Suppressor macrophage treated with lipopolysaccharide for 1 hour (primary cell): Measurements from ENCODE around the gene KIF12.
A peak's percentile ranks its signal among the peaks of the same experiment; 100 is the strongest.

Source experiments
- DNase-seq, 3 donors: peaks; one replicate each; pipeline ENCODE4 v3.0.0-alpha.2; 2020 to 2022

Gene KIF12

DNA sequence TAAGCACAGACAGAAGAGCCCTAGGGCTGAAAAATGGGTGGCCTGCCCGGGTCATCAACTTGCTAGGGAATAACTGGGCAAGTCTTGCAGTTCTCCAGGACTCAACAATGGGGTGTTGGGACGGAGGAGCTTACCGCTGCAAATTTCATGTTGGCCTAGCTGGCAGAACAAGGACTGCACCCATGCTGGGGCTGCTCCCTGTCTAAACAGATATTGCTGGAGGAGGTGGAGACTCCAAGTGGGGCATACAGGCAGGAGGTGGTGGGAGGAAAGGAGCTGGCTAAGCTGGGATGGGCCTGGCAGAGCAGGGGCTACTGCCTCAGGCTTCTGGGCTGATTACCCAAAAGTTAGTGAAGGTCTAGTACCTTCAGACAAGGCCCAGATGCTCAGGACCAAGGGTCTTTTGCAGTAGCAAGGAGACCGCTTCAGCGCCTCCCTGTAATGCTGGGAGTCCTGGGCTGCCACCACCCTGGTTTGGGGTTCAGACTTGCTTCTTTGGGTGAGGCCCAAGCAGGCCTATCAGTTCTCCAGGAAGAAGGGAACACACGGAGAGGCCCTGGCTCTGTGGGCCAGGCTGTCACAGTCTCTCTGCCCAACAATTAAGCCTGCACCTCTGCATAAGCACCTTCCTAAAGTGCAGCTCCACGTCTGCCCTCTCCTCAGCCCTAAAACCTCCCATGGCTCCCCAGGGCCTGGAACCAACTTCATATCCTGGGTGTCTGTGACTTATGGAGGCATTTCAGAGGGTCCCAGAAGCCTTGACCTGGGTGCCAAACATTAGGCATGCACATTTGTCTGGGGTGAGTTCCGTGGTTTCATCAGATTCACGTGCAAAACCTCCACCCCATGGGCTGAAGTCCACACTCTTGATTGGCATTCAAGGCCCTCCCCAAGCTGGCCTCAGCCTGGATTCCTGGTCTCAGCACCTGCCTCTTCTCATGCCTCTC lies 24.2 kb upstream of the KIF12 start:
- DNase-seq: no peak

DNA sequence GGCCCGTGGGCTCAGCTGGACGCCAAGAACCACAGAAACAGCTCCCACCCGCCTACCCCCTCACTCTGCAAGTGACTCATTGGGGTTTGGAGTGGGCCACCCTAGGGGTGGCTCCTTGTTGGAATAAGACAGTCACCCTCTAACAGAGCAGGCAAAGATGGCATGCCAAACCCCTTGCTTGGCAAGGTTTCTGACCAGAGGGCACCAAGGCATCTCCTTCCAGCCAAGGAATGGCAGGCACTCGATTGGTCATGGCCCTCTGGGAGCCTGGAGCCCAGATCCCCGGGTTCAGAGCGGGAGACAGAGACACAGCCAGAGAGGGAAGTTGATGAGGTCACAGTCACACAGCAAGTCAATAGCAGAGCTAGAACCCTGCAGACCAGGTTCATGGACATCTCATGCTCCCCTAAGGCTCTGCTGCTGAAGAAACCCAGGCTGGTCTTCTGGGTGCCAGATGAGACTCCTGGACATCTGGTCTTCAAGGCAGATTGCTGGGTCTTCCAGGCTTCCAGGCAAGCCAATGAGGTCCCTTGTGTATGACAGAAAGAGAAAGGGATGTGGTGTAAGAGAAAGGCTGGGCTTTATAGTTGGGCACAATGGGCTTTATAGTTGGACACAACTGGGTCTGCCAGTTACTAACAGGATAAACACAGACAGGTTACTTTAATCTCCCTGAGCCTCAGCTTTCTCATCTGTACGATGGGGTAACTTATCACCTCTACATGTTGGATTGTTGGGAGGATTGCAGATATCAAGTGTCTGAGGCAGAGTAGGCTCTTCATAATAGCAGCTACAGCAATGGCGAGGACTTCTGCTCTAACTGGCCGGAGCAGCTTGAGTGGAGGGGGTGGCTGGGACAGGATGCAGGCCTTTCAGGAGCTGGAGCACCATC lies 23.3 kb upstream of the KIF12 start:
- DNase-seq: no peak

GRCh38 chr9:114121227-114122135 lies 22.4 kb upstream of the KIF12 start:
- DNase-seq: no peak

DNA sequence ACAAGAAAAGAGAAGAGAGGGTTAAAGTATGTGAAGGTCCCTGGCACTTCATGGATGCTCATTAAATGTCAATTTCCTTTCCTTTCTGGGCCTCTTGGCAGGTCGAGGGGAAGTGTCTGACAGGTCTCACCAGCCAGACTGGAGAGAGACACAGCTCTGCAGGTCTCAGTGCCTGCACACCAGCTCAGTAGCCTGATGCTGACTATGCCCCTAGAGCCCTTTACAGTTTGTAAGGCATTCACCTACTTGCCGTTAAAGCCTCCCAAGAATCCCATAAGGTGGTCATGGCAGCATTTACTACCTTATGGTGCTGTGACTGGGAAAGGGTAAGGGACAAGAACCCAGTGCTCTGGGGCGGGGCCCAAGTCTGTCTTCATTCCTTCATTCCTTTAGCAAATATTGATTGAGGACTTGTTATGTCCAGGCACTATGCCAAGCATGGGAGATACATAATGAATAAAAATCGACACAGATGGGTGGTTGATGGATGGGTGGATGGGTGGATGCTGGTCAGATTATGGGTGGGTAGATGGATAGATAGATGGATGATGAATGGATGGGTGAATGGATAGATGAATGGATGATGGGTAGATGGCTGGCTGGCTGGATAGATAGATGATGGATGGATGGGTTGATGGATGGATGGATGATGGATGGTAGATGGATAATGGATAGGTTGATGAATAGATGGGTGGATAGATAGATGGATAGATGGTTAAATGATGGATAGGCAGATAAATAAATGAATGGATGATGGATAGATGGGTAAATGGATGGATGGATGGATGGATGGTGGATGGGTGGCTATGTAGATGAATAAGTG lies 21.3 kb upstream of the KIF12 start:
- no peak for DNase-seq

DNA sequence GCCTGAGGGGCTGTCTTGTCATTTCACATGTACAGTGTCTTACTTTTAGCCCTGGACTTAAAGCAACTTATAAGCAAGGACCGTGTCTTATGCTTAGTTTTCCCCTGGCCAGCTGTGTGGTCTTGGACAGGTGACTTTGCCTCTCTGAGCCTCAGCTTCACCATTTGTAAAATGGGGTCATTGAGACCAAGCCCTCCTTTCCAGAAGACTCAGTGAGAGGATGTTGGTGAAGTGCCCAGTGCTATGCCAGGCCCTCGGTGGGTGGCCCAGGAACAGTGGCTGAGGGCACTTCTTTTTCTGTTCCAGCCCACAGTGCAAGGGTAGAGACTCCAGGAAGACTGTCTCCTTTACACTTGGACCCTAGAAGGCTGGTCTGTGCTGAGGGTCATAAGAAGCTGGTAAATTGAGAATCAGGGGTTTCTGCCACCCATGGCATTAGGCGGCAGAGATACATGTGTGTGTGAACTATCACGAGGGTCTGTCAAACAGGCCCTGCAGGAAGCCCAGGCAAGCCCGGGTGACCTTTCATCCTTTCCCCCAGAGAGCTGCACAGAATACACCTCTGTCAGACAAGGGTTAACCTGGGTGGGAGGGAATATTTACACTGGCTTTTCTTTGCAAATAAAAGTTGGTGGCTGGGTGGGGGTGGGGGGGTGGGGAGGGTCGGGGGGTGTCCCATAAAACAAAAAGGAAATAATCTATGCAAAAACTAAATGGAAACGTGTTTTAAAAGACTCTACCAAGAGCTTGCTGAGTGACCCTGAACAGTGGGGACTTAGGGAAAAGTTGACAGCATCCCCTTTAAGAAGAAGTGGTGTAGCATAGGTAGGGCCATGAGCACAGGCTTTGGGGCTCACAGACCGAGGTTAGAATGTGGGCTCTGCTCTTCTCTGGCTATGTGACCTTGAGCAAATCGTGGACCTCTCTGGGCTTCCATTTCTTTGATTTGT lies 20.4 kb upstream of the KIF12 start:
- no peak for DNase-seq

DNA sequence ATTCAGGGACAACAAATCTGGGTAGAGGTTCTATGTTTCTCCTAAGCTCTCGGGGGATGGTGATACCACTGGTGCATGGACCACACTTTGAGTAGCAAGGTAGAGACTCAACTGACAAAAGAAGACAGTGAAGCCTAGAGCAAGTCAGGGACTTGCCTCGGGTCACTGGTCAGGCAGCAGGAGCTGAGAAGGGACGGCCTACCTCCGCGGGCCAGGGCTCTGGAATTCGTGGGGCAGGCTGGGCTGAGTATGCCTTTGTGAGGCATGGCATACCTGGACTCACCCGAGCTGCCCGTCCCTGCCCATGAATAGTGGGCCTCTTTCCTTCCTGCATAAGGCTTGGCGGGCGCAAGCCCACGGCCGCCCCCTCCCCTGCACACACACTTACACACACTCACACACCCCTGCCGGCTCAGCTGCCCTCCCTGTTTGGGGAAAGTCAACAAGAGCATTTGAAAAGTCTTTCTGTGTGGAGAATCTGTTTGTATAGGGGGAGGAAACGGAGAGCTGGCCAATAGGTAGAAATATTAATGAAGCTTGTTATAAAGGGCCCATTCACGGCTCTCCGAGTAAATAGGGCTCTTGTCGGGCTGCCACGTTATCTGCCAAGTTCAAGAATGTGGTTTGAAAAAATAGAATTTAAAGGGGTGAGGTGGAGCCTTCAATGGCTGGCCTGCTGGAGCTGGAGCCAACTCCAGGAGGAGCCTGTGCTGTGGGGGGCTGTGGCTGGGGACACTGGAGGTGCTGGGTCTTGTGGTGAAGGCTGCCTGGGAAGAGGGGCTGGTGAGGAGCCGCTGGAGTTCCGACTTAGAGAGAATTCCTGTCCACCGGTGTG lies 19.1 kb upstream of the KIF12 start:
- no peak for DNase-seq

DNA sequence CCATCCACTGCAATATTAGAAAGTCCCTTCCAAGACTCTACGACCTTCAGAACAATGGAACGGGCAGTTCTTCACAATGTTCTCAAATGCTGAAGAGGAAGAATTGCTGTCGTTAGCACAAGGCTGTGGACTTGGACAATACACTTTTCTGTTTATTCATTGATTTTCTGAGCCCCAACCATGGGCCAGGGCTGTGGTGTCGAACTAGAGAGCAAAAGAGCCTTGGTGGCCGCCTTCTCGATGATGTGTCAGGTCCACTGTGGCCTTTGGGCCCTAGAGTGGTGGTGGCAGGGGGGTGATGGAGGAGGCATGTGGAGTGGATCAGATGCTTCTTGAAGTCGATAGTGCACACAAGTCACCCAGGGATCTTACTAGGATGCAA lies 18.5 kb upstream of the KIF12 start:
- no peak for DNase-seq

- peak; percentile 60 to 75 (median 63) for DNase-seq
Measured at GRCh38 chr9:114116126-114116747, 17.1 kb upstream of the KIF12 start.

DNA sequence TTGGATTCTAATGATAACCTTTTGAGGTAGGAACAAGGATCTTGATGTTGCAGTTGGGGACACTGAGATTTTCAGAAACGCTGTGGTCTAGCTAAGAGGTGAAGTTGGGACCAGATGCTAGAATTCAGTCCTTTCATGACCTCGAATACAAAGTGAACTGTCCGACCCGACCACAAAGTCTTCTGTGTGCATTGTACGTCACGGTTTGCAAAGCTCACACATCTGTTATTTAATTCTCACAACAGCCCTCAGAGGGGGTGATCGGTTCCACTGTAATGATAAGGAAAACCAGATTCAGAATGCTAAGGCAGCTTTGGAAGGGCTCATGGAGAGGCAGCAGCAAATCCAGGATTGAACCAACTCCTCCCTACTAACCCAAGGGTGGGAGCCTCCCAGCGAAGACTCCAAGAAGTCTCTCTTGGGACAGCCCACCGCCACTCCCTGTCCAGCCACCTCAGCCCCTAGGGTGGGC lies 16.6 kb upstream of the KIF12 start:
- no peak for DNase-seq

- no peak for DNase-seq
Measured at GRCh38 chr9:114114364-114114763, 15.3 kb upstream of the KIF12 start.

DNA sequence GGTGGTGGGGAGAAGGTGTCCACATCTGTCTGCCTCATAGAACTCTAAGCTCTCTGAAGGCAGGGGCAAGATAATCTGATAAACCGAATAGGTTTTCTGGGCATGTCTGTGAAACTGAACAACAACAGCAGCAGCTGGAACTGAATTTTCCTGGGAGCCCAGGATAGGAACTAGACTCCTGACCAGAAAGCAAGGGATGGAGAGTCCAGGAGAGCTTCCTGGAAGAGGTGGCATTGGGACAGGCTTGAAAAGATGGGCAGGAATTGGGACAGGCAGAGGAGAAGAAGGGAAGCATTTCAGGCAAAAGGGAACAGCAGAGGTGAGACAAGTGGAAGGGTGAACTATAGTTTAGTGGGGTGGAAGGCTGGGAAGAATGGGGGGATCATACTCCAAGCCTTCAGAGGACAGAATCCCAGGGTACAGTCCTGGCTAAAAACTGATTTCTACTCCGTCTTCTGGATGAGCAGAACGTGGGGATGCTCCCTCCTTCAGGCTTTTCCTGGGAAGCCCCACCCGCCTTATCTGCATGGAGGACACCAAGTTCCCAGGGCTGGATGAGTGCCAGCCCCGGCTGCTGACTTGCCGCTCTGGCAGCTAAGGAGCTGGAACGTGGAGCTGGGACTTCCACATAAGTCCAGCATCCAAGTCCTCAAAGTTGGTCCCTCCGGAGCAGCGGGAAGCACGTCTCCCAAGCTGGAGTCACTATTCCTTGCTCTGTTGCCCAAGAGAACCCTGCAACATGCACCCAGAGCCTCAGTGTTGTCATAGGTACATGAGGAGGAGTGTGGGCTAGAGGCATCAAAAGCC lies 13.9 kb upstream of the KIF12 start:
- no peak for DNase-seq

DNA sequence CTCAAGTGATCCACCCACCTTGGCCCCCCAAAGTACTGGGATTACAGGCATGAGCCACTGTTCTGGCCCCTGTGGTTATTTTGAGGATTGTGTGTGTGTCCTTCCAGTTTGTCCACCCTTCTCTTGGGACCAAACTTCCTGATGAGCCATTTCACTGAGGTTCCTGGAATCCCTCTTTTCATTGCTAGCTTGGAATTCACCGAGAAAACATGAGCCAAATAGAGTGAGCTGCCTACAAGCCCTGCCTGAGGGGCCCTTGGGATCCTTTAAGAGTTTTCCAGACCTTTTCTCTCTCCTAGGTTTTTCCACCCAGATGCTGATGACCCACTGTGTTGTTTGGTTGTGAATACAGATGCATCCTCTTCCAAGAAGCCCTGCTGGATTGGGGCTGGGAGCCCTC lies 13.2 kb upstream of the KIF12 start:
- DNase-seq: no peak

DNA sequence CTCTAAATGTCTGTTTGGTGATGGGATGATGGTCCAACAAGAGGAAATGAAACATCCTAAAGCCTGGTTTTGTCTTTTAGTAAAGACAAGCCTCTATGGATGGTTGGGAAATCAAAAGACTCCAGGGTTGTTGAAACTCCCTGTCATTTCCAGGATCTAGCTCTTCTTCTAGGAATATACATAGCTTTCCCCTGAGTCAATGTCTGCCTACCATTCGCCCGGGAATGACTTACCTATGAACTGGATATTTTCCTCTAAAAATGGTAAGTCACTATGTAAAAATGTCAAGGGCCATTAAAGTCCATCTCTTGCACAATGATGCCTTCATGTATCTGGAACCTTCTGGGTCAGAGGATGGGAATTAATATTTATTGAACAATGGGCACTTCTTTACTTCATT lies 11.1 kb upstream of the KIF12 start:
- DNase-seq: no peak

GRCh38 chr9:114109124-114109523 lies 10.0 kb upstream of the KIF12 start:
- no peak for DNase-seq

DNA sequence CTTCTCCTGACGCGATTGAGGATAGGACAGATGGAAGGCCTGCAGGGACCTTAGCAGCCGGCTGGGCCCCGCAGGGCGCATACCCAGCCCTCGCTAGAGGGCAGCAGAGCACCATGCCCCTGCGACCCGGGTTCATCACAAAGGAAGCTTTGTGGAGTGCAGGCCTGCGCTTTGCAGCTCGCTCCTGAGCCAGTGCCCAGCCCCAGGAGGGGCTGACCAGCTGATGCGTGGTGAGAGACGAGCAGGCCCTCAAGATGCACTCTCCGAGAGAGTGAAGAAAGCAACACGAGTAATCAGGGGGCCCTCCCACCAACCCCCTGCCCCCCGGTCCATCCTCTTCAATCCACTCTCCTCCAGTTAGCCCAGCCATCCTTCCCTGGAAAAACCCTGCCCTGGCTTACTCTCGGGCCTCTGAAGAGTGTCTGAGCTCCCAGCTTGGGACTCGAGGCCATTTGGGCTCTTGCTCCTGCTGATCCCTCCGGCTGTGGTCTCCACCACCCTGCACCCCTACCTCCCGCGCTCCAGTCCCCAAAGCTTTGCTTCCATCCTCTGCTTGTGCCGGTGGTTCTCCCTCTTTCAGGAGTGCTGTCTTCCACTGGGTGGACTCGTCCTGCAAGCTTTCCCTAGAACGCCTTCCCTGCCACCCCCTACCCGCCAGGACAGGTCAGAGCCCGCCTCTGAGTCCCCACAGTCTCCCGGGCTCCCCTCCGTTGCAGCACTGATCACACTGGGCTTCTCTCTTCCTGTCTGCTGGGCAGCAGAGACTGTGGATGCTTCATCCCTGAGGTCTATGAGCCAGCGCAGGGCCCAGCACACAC lies 9.1 kb upstream of the KIF12 start:
- DNase-seq: peak; percentile 69 to 87 (median 83)

- no peak for DNase-seq
Measured at GRCh38 chr9:114107286-114108001, 8.4 kb upstream of the KIF12 start.

- DNase-seq: no peak
Measured at GRCh38 chr9:114105236-114105635, 6.1 kb upstream of the KIF12 start.
